Caco-2 (cell line): Measurements from ENCODE around the gene TMEM47. TPM values are rescaled to one million over a fixed set of nuclear protein-coding genes. Genes with fewer than 3 reads are reported as not detected.

ENCODE experiments used
- BruUV-seq: library from RNA; stranded (reverse); fragments of 400-500 nt; replicated peaks from 2 replicates; lab custom pipeline; 2021; lab: Mats Ljungman, UMichigan
- CTCF ChIA-PET: fragments of 300-600 bp; sonication (Branson Sonifier 250); formaldehyde crosslinking; loops from one replicate; lab custom pipeline; 2022; ENCODE audit warnings: antibody characterized with exemption; lab: Charles Lee
- POLR2A ChIA-PET: fragments of 300-600 bp; sonication (Branson Sonifier 250); formaldehyde crosslinking; loops from one replicate; lab custom pipeline; 2022; ENCODE audit warnings: antibody characterized with exemption; lab: Charles Lee
- DNase-seq, 2 experiments: peaks; one replicate each; pipeline versions ENCODE4 v3.0.0 to v3.0.0-alpha.2; 2020 to 2022
- H3K27me3 ChIP-seq: replicated peaks from 2 replicates; pipeline ENCODE4 v1.6.0; 2011; ENCODE audit warnings: low read length; ENCODE audit not compliant: control insufficient read depth, insufficient read depth
- H3K36me3 ChIP-seq: 2 replicates; pipeline ENCODE4 v1.5.1; 2011; ENCODE audit warnings: low read length; ENCODE audit not compliant: control insufficient read depth, insufficient read depth
- H3K4me1 ChIP-seq: fragments of 250-450 bp; sonication (Bioruptor Pico); 2 replicates; pipeline ENCODE4 v1.5.1; 2020; ENCODE audit warnings: mild to moderate bottlenecking
- H3K4me3 ChIP-seq: 2 replicates; pipeline ENCODE4 v1.5.1; 2011; ENCODE audit warnings: low read depth, mild to moderate bottlenecking, control low read depth, low read length
- H3K9me3 ChIP-seq: fragments of 250-450 bp; sonication (Bioruptor Pico); 2 replicates; pipeline ENCODE4 v1.5.1; 2020; ENCODE audit warnings: mild to moderate bottlenecking, moderate library complexity
- H3K27ac Mint-ChIP-seq: one replicate; pipeline ENCODE4 v1.8.0; 2022; ENCODE audit warnings: mixed read lengths; ENCODE audit not compliant: unreplicated experiment
- H3K27me3 Mint-ChIP-seq: one replicate; pipeline ENCODE4 v1.8.0; 2022; ENCODE audit warnings: mixed read lengths; ENCODE audit not compliant: insufficient read depth, unreplicated experiment
- H3K36me3 Mint-ChIP-seq: one replicate; pipeline ENCODE4 v1.8.0; 2022; ENCODE audit warnings: mild to moderate bottlenecking, mixed read lengths; ENCODE audit not compliant: insufficient read depth, unreplicated experiment
- H3K4me1 Mint-ChIP-seq: one replicate; pipeline ENCODE4 v1.8.0; 2022; ENCODE audit warnings: low read depth, mixed read lengths; ENCODE audit not compliant: unreplicated experiment
- H3K4me3 Mint-ChIP-seq: one replicate; pipeline ENCODE4 v1.8.0; 2022; ENCODE audit warnings: mild to moderate bottlenecking, moderate library complexity, mixed read lengths; ENCODE audit not compliant: unreplicated experiment
- H3K9me3 Mint-ChIP-seq: one replicate; pipeline ENCODE4 v1.8.0; 2022; ENCODE audit warnings: mixed read lengths; ENCODE audit not compliant: unreplicated experiment
- CTCF ChIP-seq, 2 experiments: fragments of 200-600 bp in 1 of 2; IDR thresholded peaks; 1 replicate in 1 of 2; 2 replicates in 1 of 2; pipeline versions ENCODE4 v1.5.1 to v1.8.0; 2011 to 2022; ENCODE audit warnings: antibody characterized with exemption in 1 of 2, control low read depth in 1 of 2, inconsistent platforms in 1 of 2, low read depth in 1 of 2, low read length in 1 of 2, mild to moderate bottlenecking in 1 of 2, moderate library complexity in 1 of 2; ENCODE audit not compliant: insufficient read depth in 1 of 2, severe bottlenecking in 1 of 2, unreplicated experiment in 1 of 2
- intact Hi-C: fragments of 100-400 bp; cut with micrococcal nuclease; formaldehyde crosslinking; loops from one replicate; pipeline ENCODE4 v1.10.0; 2022; ENCODE audit not compliant: unreplicated experiment
- total RNA-seq: library from RNA; stranded (reverse); gene quantifications from 2 replicates; pipeline ENCODE4 v1.2.3, GENCODE V29; 2022

The TMEM47 gene
- total RNA-seq, 1 experiment from 2014 or later = 2.2 TPM

GRCh38 chrX:34585561-34585960 lies 71.5 kb downstream of the TMEM47 start:
- no peaks in the 10 kb centered on the region for H3K36me3 Mint-ChIP-seq
- H3K27me3 ChIP-seq = no peaks in the 10 kb centered on the region
- no peak overlapping the region for H3K4me3 Mint-ChIP-seq
- H3K4me1 Mint-ChIP-seq = no peaks in the 10 kb centered on the region
- no peak for TF ChIP-seq CTCF (IDR thresholded peaks at IDR 0.05; ENCODE audit: insufficient read depth in 1 of 2, low read depth in 1 of 2, low read length in 1 of 2, severe bottlenecking in 1 of 2, unreplicated experiment in 1 of 2)
- no peak overlapping the region for H3K4me3 ChIP-seq
- CTCF ChIA-PET = no interaction called here
- no peaks in the 10 kb centered on the region for H3K27me3 Mint-ChIP-seq
- intact Hi-C loops = no loop called here
- no TSS peak for BruUV-seq
- H3K9me3 ChIP-seq = no peaks in the 10 kb centered on the region
- no peaks in the 10 kb centered on the region for H3K4me1 ChIP-seq
- H3K27ac Mint-ChIP-seq = no peak overlapping the region
- POLR2A ChIA-PET = no interaction called here
- no peak for DNase-seq
- no peaks in the 10 kb centered on the region for H3K36me3 ChIP-seq
- H3K9me3 Mint-ChIP-seq = no peaks in the 10 kb centered on the region

DNA sequence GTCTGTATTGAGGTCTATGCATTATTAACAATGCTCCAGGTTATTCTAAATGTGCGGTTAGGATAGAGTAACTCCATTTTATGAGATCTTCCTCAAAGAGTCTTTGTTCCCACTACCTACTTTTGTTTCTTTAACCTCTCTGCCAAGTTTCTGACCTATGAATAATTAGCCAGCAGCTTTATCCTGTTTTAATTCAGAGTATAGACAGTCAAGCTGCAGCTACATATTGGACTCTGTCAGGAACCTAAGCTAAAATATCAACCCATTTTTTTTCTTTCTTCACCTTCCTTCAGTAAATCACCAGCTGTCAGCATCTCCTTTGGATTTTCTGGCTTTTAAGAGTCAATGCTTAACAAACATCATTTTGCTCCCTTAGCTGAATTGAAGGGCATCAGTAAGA lies 72.3 kb downstream of the TMEM47 start:
- Histone ChIP-seq H3K4me1 (no peaks in the 10 kb centered on the region), H3K36me3 (no peaks in the 10 kb centered on the region), H3K9me3 (no peaks in the 10 kb centered on the region), H3K27me3 (no peaks in the 10 kb centered on the region), H3K4me3 (no peak overlapping the region)
- Mint-ChIP-seq H3K4me1 (no peaks in the 10 kb centered on the region), H3K4me3 (no peak overlapping the region), H3K36me3 (no peaks in the 10 kb centered on the region), H3K9me3 (no peaks in the 10 kb centered on the region), H3K27me3 (no peaks in the 10 kb centered on the region), H3K27ac (no peak overlapping the region)
- no peak for TF ChIP-seq CTCF (IDR thresholded peaks at IDR 0.05; ENCODE audit: insufficient read depth in 1 of 2, low read depth in 1 of 2, low read length in 1 of 2, severe bottlenecking in 1 of 2, unreplicated experiment in 1 of 2)
- ChIA-PET POLR2A (no interaction called here), CTCF (no interaction called here)
- intact Hi-C loops = no loop called here
- DNase-seq = no peak
- BruUV-seq = no TSS peak

- CTCF ChIA-PET = no interaction called here
- POLR2A ChIA-PET = no interaction called here
- H3K9me3 ChIP-seq = no peaks in the 10 kb centered on the region
These were observed 77.0 kb downstream of the TMEM47 start for GRCh38 chrX:34580069-34580468.

More at GRCh38 chrX:34580069-34580468, 77.0 kb downstream of the TMEM47 start:
- intact Hi-C loops = no loop called here
- no peak for TF ChIP-seq CTCF (IDR thresholded peaks at IDR 0.05; ENCODE audit: insufficient read depth in 1 of 2, low read depth in 1 of 2, low read length in 1 of 2, severe bottlenecking in 1 of 2, unreplicated experiment in 1 of 2)
- no peaks in the 10 kb centered on the region for H3K9me3 Mint-ChIP-seq
- Histone ChIP-seq H3K36me3 (no peaks in the 10 kb centered on the region), H3K27me3 (no peaks in the 10 kb centered on the region), H3K4me1 (no peaks in the 10 kb centered on the region), H3K4me3 (no peak overlapping the region)
- H3K36me3 Mint-ChIP-seq = no peaks in the 10 kb centered on the region
- no peaks in the 10 kb centered on the region for H3K27me3 Mint-ChIP-seq
- BruUV-seq = no TSS peak
- no peak overlapping the region for H3K4me3 Mint-ChIP-seq
- no peak overlapping the region for H3K27ac Mint-ChIP-seq
- no peaks in the 10 kb centered on the region for H3K4me1 Mint-ChIP-seq
- DNase-seq = no peak
